ENCODE measurements around the gene NCAM2. TPM values are rescaled to one million over a fixed set of nuclear protein-coding genes. Genes with fewer than 3 reads are reported as not detected.

The NCAM2 gene
- total RNA-seq, 1 experiment from 2014 or later = not detected

GRCh38 chr21:21156957-21157356 lies 158.7 kb downstream of the NCAM2 start:
- no peaks in the 10 kb centered on the region for H3K79me2 ChIP-seq (ENCODE audit: insufficient read depth, low read length)
- H3K9me3 ChIP-seq (ENCODE audit: control insufficient read depth in 1 of 2, insufficient read depth in 1 of 2, low read depth in 1 of 2, low read length in 2 of 2) = peaks cover 6 to 14% of the 10 kb centered on the region in 2 experiments; a peak in 2 of 4 replicates
- ATAC-seq (no peak), DNase-seq (ENCODE audit: low read depth, low spot score) (no peak)
- H4K20me1 ChIP-seq (ENCODE audit: insufficient read depth) = no peaks in the 10 kb centered on the region
- H3K9me2 ChIP-seq (ENCODE audit: insufficient read depth) = no peaks in the 10 kb centered on the region
- no peaks in the 10 kb centered on the region for H3K27me3 ChIP-seq (ENCODE audit: insufficient read depth, low read length)
- H3K9ac ChIP-seq (ENCODE audit: low read length) = no peak overlapping the region
- ChIA-PET RAD21 (ENCODE audit: low non-redundant PET in 1 of 2, low total read pairs in 2 of 2, uncharacterized antibody in 2 of 2, unreplicated experiment in 2 of 2) (no interaction called here), CTCF (no interaction called here), POLR2A (no interaction called here)
- H2AFZ ChIP-seq (ENCODE audit: low read depth, low read length, poor library complexity, severe bottlenecking) = no peak overlapping the region
- H3K27ac ChIP-seq (ENCODE audit: low read depth, low read length) = no peak overlapping the region
- H3K4me1 ChIP-seq (ENCODE audit: control insufficient read depth in 1 of 2, insufficient read depth in 2 of 2, low read length in 2 of 2) = no peaks in the 10 kb centered on the region
- H3K36me3 ChIP-seq (ENCODE audit: control insufficient read depth in 1 of 2, insufficient read depth in 2 of 2, low read length in 2 of 2) = no peaks in the 10 kb centered on the region
- no peak overlapping the region for H3K4me3 ChIP-seq (replicated peaks in 1 of 2; ENCODE audit: low read depth in 1 of 2, low read length in 2 of 2)
- H3K4me2 ChIP-seq (ENCODE audit: low read length) = no peak overlapping the region
- TF ChIP-seq SRF (IDR thresholded peaks at IDR 0.05; ENCODE audit: low read depth) (no peak), ATF3 (IDR thresholded peaks at IDR 0.05) (no peak), EZH2 (IDR thresholded peaks at IDR 0.05) (no peak), ELF1 (IDR thresholded peaks at IDR 0.05; ENCODE audit: borderline replicate concordance, low read depth) (no peak), EGR1 (IDR thresholded peaks at IDR 0.05; ENCODE audit: low read depth) (no peak), JUND (IDR thresholded peaks at IDR 0.05) (no peak), POLR2AphosphoS5 (IDR thresholded peaks at IDR 0.05; ENCODE audit: low read depth, low read length) (no peak), RAD21 (IDR thresholded peaks at IDR 0.05; ENCODE audit: low read depth) (no peak), ZNF274 (IDR thresholded peaks at IDR 0.05; ENCODE audit: low read depth, low read length) (no peak), EZH2phosphoT487 (IDR thresholded peaks at IDR 0.05; ENCODE audit: borderline replicate concordance) (no peak), REST (IDR thresholded peaks at IDR 0.05; ENCODE audit: low read depth) (no peak), CBX3 (IDR thresholded peaks at IDR 0.05; ENCODE audit: low read depth) (no peak), ZBTB33 (IDR thresholded peaks at IDR 0.05; ENCODE audit: extremely low read depth, insufficient replicate concordance, low read length) (no peak), ZFX (IDR thresholded peaks at IDR 0.05) (no peak), CEBPB (IDR thresholded peaks at IDR 0.05; ENCODE audit: low read depth) (no peak), MAX (IDR thresholded peaks at IDR 0.05) (no peak)
- no TSS peak for BruUV-seq (replicated peaks)
- intact Hi-C loops (cut with micrococcal nuclease) = no loop called here

All from HCT116 (cell line).